ENCODE measurements around the gene NUF2. TPM values are rescaled to one million over a fixed set of nuclear protein-coding genes. Genes with fewer than 3 reads are reported as not detected.

Gene NUF2
- total and polyA plus RNA-seq, 2 donors from 2014 or later, result 0.28 to 1.2 TPM

- H3K9ac ChIP-seq (ENCODE audit: low read length in 3 of 3), result no peak overlapping the region
- no peaks in the 10 kb centered on the region for H3K36me3 ChIP-seq (ENCODE audit: control insufficient read depth in 2 of 3, insufficient read depth in 3 of 3, low read length in 3 of 3)
- intact Hi-C loops (cut with DNase I), result no loop called here
- H3K27ac ChIP-seq (ENCODE audit: low read depth in 2 of 2, low read length in 2 of 2), result no peak overlapping the region
- no peak for DNase-seq
- no peak for FAIRE-seq
- no peaks in the 10 kb centered on the region for H3K27me3 ChIP-seq (ENCODE audit: control insufficient read depth, insufficient read depth, low read length)
- H3K9me3 ChIP-seq (ENCODE audit: control insufficient read depth in 2 of 3, insufficient read depth in 1 of 3, low read length in 3 of 3), result no peaks in the 10 kb centered on the region
- H3K4me3 ChIP-seq (ENCODE audit: low read length in 3 of 3), result no peak overlapping the region
- H3K4me1 ChIP-seq (ENCODE audit: control insufficient read depth in 2 of 3, insufficient read depth in 2 of 3, low read depth in 1 of 3, low read length in 3 of 3), result no peaks in the 10 kb centered on the region
- TF ChIP-seq CTCF (IDR thresholded peaks at IDR 0.05; ENCODE audit: borderline replicate concordance, extremely low read depth, insufficient read depth), result no peak
Observed at GRCh38 chr1:163300568-163300967, 21.2 kb upstream of the NUF2 start.

- no peaks in the 10 kb centered on the region for H3K9me3 ChIP-seq (ENCODE audit: control insufficient read depth in 2 of 3, insufficient read depth in 1 of 3, low read length in 3 of 3)
- TF ChIP-seq CTCF (IDR thresholded peaks at IDR 0.05; ENCODE audit: borderline replicate concordance, extremely low read depth, insufficient read depth), result no peak
- H3K4me1 ChIP-seq (ENCODE audit: control insufficient read depth in 2 of 3, insufficient read depth in 2 of 3, low read depth in 1 of 3, low read length in 3 of 3), result no peaks in the 10 kb centered on the region
- H3K27ac ChIP-seq (ENCODE audit: low read depth in 2 of 2, low read length in 2 of 2), result no peak overlapping the region
- intact Hi-C loops (cut with DNase I), result no loop called here
- H3K4me3 ChIP-seq (ENCODE audit: low read length in 3 of 3), result no peak overlapping the region
- DNase-seq (no peak), FAIRE-seq (no peak)
- no peaks in the 10 kb centered on the region for H3K27me3 ChIP-seq (ENCODE audit: control insufficient read depth, insufficient read depth, low read length)
- no peaks in the 10 kb centered on the region for H3K36me3 ChIP-seq (ENCODE audit: control insufficient read depth in 2 of 3, insufficient read depth in 3 of 3, low read length in 3 of 3)
- no peak overlapping the region for H3K9ac ChIP-seq (ENCODE audit: low read length in 3 of 3)
Observed at GRCh38 chr1:163303561-163303960, 18.2 kb upstream of the NUF2 start.

GRCh38 chr1:163305441-163305840 is 16.3 kb upstream of the NUF2 start:
- no peak for FAIRE-seq
- H3K9me3 ChIP-seq (ENCODE audit: control insufficient read depth in 2 of 3, insufficient read depth in 1 of 3, low read length in 3 of 3), result no peaks in the 10 kb centered on the region
- no peaks in the 10 kb centered on the region for H3K36me3 ChIP-seq (ENCODE audit: control insufficient read depth in 2 of 3, insufficient read depth in 3 of 3, low read length in 3 of 3)
- H3K27ac ChIP-seq (ENCODE audit: low read depth in 2 of 2, low read length in 2 of 2), result no peak overlapping the region
- H3K9ac ChIP-seq (ENCODE audit: low read length in 3 of 3), result no peak overlapping the region
- TF ChIP-seq CTCF (IDR thresholded peaks at IDR 0.05; ENCODE audit: borderline replicate concordance, extremely low read depth, insufficient read depth), result no peak
- no peak overlapping the region for H3K4me3 ChIP-seq (ENCODE audit: low read length in 3 of 3)
- H3K4me1 ChIP-seq (ENCODE audit: control insufficient read depth in 2 of 3, insufficient read depth in 2 of 3, low read depth in 1 of 3, low read length in 3 of 3), result no peaks in the 10 kb centered on the region
- peak in 1 of 5 donors; percentile 17 for DNase-seq
- no peaks in the 10 kb centered on the region for H3K27me3 ChIP-seq (ENCODE audit: control insufficient read depth, insufficient read depth, low read length)
- intact Hi-C loops (cut with DNase I), result no loop called here

- intact Hi-C loops (cut with DNase I), result no loop called here
- no peak overlapping the region for H3K9ac ChIP-seq (ENCODE audit: low read length in 3 of 3)
- no peak for FAIRE-seq
- H3K4me3 ChIP-seq (ENCODE audit: low read length in 3 of 3), result no peak overlapping the region
- TF ChIP-seq CTCF (IDR thresholded peaks at IDR 0.05; ENCODE audit: borderline replicate concordance, extremely low read depth, insufficient read depth), result no peak
- DNase-seq, result no peak
- no peaks in the 10 kb centered on the region for H3K27me3 ChIP-seq (ENCODE audit: control insufficient read depth, insufficient read depth, low read length)
- no peaks in the 10 kb centered on the region for H3K4me1 ChIP-seq (ENCODE audit: control insufficient read depth in 2 of 3, insufficient read depth in 2 of 3, low read depth in 1 of 3, low read length in 3 of 3)
- no peak overlapping the region for H3K27ac ChIP-seq (ENCODE audit: low read depth in 2 of 2, low read length in 2 of 2)
- H3K36me3 ChIP-seq (ENCODE audit: control insufficient read depth in 2 of 3, insufficient read depth in 3 of 3, low read length in 3 of 3), result no peaks in the 10 kb centered on the region
- H3K9me3 ChIP-seq (ENCODE audit: control insufficient read depth in 2 of 3, insufficient read depth in 1 of 3, low read length in 3 of 3), result no peaks in the 10 kb centered on the region
Observed at GRCh38 chr1:163307479-163308171, 14.1 kb upstream of the NUF2 start.

Measured in kidney (tissue), 14 donors.